MCF 10A (cell line): ENCODE measurements around the gene PSPH. TPM values are rescaled to one million over a fixed set of nuclear protein-coding genes. Genes with fewer than 3 reads are reported as not detected.
"Not testable (repeated sequence)": the region's sequence is repeated elsewhere in the genome, so short reads cannot be mapped to it uniquely, and the experiment has no call there.

ENCODE experiments used
- BruUV-seq: library from RNA; stranded (reverse); fragments of 400-500 nt; replicated peaks from 2 replicates; lab custom pipeline; 2021; lab: Mats Ljungman, UMichigan
- CTCF ChIA-PET: fragments of 300-600 bp; sonication (Branson Sonifier 250); formaldehyde crosslinking; extraction: SDS; loops from one replicate; lab custom pipeline; 2021; ENCODE audit warnings: antibody characterized with exemption, inconsistent platforms; lab: Yijun Ruan, JAX
- POLR2A ChIA-PET: fragments of 300-600, 350-650 bp; sonication (Branson Sonifier 250); formaldehyde crosslinking; extraction: SDS; loops from one replicate; lab custom pipeline; 2020; ENCODE audit warnings: antibody characterized with exemption, inconsistent platforms; lab: Yijun Ruan, JAX
- DNase-seq: peaks from one replicate; pipeline ENCODE4 v3.0.0-alpha.2; 2018; ENCODE audit not compliant: unreplicated experiment
- H3K27ac Mint-ChIP-seq: one replicate; pipeline ENCODE4 v1.8.0; 2022; ENCODE audit warnings: mild to moderate bottlenecking, low read depth, mixed read lengths; ENCODE audit not compliant: unreplicated experiment
- H3K27me3 Mint-ChIP-seq: one replicate; pipeline ENCODE4 v1.8.0; 2022; ENCODE audit warnings: mixed read lengths; ENCODE audit not compliant: insufficient read depth, unreplicated experiment
- H3K36me3 Mint-ChIP-seq: one replicate; pipeline ENCODE4 v1.8.0; 2022; ENCODE audit warnings: mild to moderate bottlenecking, moderate library complexity, mixed read lengths; ENCODE audit not compliant: insufficient read depth, unreplicated experiment
- H3K4me1 Mint-ChIP-seq: one replicate; pipeline ENCODE4 v1.8.0; 2022; ENCODE audit warnings: mixed read lengths; ENCODE audit not compliant: insufficient read depth, unreplicated experiment
- H3K4me3 Mint-ChIP-seq: one replicate; pipeline ENCODE4 v1.8.0; 2022; ENCODE audit warnings: mild to moderate bottlenecking, moderate library complexity, mixed read lengths; ENCODE audit not compliant: unreplicated experiment
- H3K9me3 Mint-ChIP-seq: one replicate; pipeline ENCODE4 v1.8.0; 2022; ENCODE audit warnings: mixed read lengths; ENCODE audit not compliant: unreplicated experiment
- intact Hi-C: fragments of 100-400 bp; cut with micrococcal nuclease; formaldehyde crosslinking; loops from 2 replicates; pipeline ENCODE4 v1.14.1; 2022
- total RNA-seq: library from RNA; stranded (reverse); gene quantifications from 2 replicates; pipeline ENCODE4 v1.2.3, GENCODE V29; 2022
- TF ChIP-seq, protein P1 (sequence below): fragments of 200-600 bp; IDR thresholded peaks from one replicate; pipeline ENCODE4 v1.8.0; 2022; ENCODE audit warnings: antibody characterized with exemption, mild to moderate bottlenecking; ENCODE audit not compliant: unreplicated experiment

PSPH gene
- total RNA-seq, 1 experiment from 2014 or later = 56.6 TPM

DNA sequence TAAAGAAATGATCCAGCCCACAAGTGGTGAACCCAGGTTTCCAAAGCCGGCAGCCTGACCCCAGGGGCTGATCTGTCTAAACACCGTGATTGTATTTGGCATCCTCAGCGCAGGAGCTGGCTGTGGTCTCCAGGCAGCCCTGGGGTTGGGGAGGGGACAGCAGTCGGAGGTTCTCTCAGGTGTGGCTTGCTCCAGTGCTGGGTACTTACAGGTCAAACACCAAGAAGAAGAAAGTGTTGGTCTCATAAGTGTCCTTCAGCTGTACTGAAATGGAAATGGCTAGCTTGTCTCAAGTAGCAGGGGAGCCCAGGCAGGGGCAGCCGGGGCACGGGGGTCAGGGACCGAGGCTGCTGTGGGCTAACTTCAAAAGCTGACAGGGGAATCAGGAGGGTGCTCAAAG lies 35.5 kb upstream of the PSPH start:
- ChIA-PET POLR2A (no interaction called here), CTCF (interaction anchor here (0.6 to 1.6 kb wide), 2 partner anchors 12 to 721 kb away, joined by 3 to 7 read pairs; no protein-coding TSS in a partner anchor)
- intact Hi-C loops = no loop called here
- Mint-ChIP-seq H3K4me1 (no peaks in the 10 kb centered on the region), H3K4me3 (no peak overlapping the region), H3K9me3 (no peaks in the 10 kb centered on the region), H3K27me3 (no peaks in the 10 kb centered on the region), H3K36me3 (peaks cover 35% of the 10 kb centered on the region), H3K27ac (no peak overlapping the region)
- no peak for DNase-seq
- TF ChIP-seq, protein P1, sequence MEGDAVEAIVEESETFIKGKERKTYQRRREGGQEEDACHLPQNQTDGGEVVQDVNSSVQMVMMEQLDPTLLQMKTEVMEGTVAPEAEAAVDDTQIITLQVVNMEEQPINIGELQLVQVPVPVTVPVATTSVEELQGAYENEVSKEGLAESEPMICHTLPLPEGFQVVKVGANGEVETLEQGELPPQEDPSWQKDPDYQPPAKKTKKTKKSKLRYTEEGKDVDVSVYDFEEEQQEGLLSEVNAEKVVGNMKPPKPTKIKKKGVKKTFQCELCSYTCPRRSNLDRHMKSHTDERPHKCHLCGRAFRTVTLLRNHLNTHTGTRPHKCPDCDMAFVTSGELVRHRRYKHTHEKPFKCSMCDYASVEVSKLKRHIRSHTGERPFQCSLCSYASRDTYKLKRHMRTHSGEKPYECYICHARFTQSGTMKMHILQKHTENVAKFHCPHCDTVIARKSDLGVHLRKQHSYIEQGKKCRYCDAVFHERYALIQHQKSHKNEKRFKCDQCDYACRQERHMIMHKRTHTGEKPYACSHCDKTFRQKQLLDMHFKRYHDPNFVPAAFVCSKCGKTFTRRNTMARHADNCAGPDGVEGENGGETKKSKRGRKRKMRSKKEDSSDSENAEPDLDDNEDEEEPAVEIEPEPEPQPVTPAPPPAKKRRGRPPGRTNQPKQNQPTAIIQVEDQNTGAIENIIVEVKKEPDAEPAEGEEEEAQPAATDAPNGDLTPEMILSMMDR = no peak
- BruUV-seq = no TSS peak

GRCh38 chr7:56083150-56083785 lies 32.0 kb upstream of the PSPH start:
- no TSS peak for BruUV-seq
- ChIA-PET POLR2A (interaction anchor here (0.7 kb wide), 1 partner anchor 9 kb away, joined by 3 read pairs; no protein-coding TSS in a partner anchor), CTCF (interaction anchor here (0.6 to 1.9 kb wide), 3 partner anchors 9 to 79 kb away, joined by 3 to 13 read pairs (median 11); partner anchors contain the start of gene PHKG1)
- TF ChIP-seq, protein P1 = no peak
- Mint-ChIP-seq H3K9me3 (no peaks in the 10 kb centered on the region), H3K4me3 (no peak overlapping the region), H3K36me3 (peaks cover 60% of the 10 kb centered on the region), H3K4me1 (no peaks in the 10 kb centered on the region), H3K27me3 (no peaks in the 10 kb centered on the region), H3K27ac (no peak overlapping the region)
- DNase-seq = no peak
- intact Hi-C loops = no loop called here

DNA sequence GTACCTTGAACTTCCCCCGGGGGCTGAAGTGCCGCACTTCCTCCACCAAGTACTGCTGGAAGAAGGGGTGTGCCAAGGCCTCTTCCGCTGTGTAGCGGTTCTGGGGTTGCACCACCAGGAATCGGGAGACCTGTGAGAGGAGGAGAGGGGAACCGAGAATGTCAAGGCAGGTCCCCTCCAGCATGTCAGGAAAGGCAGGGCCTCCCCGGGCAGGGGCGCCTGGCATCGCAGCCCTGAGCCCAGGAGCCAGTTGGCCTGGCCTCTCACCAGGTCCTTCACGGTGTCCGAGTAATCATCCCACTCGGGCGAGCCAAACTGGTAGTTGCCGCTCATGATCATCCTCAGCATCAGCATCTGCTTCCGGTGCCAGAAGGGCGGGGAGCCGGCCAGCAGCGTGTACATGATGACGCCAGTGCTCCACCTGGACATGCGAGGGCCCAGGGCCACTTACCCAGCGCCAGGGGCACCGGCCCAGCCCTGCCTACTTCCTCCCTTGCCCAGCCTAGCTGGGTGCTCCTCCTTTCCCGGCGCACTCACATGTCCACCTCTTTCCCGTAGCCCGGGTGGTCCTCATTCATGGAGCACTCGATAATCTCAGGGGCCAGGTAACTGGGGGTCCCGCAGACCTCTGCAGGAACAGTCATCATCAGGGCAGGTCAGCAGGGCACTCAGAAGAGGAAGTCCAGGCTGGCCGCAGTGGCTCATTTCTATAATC lies 30.5 kb upstream of the PSPH start:
- TF ChIP-seq, protein P1 = no peak
- ChIA-PET POLR2A (no interaction called here), CTCF (no interaction called here)
- no TSS peak for BruUV-seq
- intact Hi-C loops = no loop called here
- no peaks in the 10 kb centered on the region for H3K9me3 Mint-ChIP-seq
- no peak overlapping the region for H3K27ac Mint-ChIP-seq
- no peak for DNase-seq
- peaks cover 1% of the 10 kb centered on the region for H3K4me1 Mint-ChIP-seq
- peaks cover 56% of the 10 kb centered on the region for H3K36me3 Mint-ChIP-seq
- H3K4me3 Mint-ChIP-seq = no peak overlapping the region
- no peaks in the 10 kb centered on the region for H3K27me3 Mint-ChIP-seq

DNA sequence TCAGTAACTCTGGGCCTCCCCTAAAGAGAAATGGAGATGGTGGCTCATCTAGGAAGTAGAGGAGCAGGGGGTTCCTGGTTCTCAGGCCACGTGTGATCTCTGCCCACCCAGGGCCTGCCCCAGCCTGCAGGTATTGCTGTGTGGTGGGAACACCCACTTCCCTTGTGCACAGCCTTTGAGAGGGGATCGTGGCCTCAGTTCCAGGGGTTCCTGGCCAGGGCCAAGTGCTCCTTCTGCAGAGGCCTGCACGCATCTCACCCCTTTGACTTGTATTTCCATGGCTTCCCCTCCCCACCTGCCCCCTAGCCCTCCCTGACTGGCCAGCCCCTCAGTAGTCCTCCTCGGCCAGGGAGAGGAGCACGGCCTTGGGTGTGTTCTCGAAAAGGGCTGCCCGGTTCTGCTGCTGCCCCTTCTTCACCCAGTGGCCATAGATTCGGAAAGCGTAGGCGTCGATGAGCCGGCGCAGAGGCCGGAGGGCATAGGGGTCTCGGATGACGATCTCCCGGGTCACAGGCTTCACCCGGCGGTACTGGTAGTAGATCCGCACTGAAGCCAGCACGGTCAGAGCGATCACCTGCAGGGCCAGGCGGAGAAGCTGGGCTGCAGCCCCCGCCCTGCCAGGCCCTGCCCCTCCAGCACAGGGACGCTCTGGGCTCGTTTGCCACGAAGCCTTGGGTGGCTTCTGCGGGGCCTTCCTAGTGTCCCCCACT lies 29.6 kb upstream of the PSPH start:
- H3K27me3 Mint-ChIP-seq, BruUV-seq, H3K27ac Mint-ChIP-seq, H3K4me3 Mint-ChIP-seq, H3K4me1 Mint-ChIP-seq, DNase-seq, H3K9me3 Mint-ChIP-seq, intact Hi-C loops, POLR2A ChIA-PET: not testable (repeated sequence)
- H3K36me3 Mint-ChIP-seq = peaks cover 64% of the 10 kb centered on the region
- CTCF ChIA-PET = interaction anchor here (0.6 to 1.0 kb wide), 2 partner anchors 12 to 17 kb away, joined by 4 read pairs; partner anchors contain the start of genes PHKG1 and SUMF2
